Stimulated activated CD8-positive, alpha-beta memory T cell treated with anti-CD3 and anti-CD28 coated beads, Interleukin-7, amount 100 ng/mL, for 1 hour (primary cell): ENCODE measurements around the gene HERC6.
"Not testable (repeated sequence)": the region's sequence is repeated elsewhere in the genome, so short reads cannot be mapped to it uniquely, and the experiment has no call there.

Experiments used
- DNase-seq, 2 donors: peaks; one replicate each; pipeline ENCODE4 v3.0.0-alpha.2; 2020; ENCODE audit warnings: low read depth in 2 of 2

HERC6 gene

GRCh38 chr4:88378691-88379559, at the start of gene HERC6:
Gene HERC6, plus strand, starts transcription at chr4:88378852. Its CDS starts 70 bp downstream, at chr4:88378922.
- peak; percentile 50 to 69 for DNase-seq

GRCh38 chr4:88333741-88334405, 44.8 kb upstream of the HERC6 start:
- no peak for DNase-seq

GRCh38 chr4:88335092-88335665, 43.5 kb upstream of the HERC6 start:
- DNase-seq: no peak

DNA sequence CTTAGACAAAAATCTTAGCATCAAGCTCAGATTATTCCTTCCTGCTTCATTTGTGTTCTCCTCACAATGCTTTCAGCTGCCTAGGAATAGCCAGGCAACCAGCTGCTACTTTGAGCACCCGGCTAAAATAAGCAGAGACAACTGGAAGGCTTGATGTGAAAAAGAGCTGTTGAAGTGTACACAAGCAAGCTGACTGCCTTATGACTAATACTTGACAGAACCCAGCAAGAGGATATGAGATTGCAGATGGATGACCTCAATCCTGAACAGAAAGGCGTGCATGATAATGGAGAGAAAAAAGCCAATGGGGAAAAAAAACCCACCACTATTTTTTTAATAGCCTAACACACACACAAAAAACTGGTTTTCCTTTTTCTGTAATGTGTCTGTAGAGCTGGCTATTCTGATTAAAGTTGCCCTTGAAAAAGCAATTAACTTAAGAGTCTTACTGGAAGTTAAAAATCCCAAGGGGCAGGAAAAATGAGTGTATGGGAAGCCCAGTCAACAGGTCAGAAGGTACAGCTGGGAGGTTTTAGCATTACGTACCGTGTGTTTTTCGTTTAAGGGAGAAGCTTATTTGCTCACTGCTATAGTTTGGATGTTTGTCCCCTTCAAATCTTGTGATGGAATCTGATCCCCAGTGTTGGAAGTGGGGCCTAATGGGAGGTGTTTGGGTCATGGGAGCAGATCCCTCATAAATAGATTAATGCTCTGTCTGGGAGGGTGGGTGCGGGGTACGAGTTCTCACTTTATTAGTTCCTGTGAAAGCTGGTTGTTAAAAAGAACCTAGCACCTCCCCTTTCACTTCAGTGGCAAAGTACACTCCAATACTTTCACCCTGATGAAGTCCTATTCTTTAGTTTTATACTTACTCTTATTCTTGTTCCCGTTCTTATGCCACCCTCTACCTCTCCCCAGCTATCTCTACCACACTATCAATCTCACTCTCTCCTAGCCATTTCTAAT, 37.1 kb upstream of the HERC6 start:
- DNase-seq: no peak

- DNase-seq: not testable (repeated sequence)
Measured at GRCh38 chr4:88346902-88347301, 31.8 kb upstream of the HERC6 start.

DNA sequence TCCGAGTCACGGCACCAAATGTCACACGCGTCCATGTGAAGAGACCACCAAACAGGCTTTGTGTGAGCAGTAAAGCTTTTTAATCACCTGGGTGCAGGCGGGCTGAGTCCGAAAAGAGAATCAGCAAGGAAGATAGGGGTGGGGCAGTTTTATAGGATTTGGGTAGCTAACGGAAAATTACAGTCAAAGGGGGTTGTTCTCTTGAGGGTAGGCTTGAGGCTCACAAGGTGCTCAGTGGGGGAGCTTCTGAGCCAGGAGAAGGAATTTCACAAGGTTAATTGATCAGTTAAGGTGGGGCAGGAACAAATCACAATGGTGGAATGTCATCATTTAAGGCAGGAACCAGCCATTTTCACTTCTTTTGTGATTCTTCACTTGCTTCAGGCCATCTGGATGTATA, 29.9 kb upstream of the HERC6 start:
- not testable (repeated sequence) for DNase-seq

DNA sequence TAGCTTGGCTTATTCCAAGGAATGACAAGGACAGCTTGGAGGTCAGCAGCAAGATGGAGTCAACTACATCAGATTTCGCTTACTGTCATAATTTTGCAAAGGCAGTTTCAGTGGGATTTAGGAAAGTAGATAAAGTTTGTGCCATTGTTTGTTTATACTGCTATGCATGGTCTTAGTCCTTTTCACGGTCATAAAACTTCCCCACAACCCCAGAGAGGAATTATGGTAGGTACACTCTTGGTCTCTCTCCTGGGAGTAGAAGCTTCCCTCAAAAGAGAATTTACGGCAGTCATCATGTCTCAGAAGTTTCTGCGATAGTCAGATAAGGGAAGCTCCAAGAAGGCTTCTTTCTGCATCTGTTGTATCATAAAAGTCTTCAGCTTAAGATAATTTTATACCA, 27.9 kb upstream of the HERC6 start:
- DNase-seq: no peak

DNA sequence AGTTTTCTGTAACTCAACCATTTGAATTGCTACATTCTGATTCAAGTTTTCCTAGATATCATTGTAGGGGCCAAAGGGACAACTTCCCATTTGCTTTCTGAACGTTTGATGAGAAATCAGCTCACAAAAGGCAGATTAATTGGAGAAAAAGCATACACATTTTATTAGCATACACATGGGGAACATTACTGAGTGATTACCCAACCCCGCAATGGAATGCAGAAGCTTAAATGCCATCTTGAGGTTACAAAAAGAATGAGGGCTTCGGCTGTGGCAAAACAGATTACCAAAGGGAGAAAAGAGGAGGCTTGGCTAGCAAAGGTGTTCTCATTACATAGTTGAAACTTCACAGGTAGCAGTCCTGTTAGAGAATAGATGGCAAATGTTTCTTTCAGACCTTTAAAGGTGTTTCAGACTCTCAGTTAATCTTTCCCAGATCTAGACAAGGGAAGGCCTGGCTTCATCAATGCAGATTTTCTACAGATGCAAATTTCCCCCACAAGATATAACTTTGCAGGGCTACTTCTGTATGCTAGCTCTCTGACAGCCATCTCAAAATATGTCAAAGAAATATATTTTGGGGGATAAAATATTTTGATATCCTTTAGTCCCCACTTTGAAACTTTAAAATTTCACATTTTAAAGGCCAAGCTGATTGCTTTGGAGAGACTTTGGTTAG, 26.5 kb upstream of the HERC6 start:
- no peak for DNase-seq

DNA sequence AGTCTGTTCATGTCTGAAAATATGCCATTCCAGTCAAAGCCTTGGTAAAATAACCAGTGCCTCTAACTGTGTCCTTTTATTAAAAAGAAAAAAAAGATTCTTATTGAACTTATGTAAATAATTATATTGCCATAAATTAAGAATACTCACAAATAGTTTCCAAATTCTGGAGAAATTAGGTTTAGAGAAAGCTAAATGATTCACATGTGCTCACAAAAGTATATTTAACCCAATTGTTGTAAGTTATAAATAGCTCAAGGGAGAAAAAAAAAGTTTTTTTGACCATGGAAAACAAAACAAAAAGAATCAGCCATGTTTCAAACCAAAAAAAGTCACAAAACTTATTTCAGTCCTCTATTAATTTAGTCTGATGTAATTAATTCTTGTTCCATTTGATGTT, 25.3 kb upstream of the HERC6 start:
- DNase-seq: no peak

- no peak for DNase-seq
Measured at GRCh38 chr4:88356771-88357170, 21.9 kb upstream of the HERC6 start.

GRCh38 chr4:88357262-88357661, 21.4 kb upstream of the HERC6 start:
- DNase-seq: no peak

GRCh38 chr4:88359558-88359957, 19.1 kb upstream of the HERC6 start:
- no peak for DNase-seq

DNA sequence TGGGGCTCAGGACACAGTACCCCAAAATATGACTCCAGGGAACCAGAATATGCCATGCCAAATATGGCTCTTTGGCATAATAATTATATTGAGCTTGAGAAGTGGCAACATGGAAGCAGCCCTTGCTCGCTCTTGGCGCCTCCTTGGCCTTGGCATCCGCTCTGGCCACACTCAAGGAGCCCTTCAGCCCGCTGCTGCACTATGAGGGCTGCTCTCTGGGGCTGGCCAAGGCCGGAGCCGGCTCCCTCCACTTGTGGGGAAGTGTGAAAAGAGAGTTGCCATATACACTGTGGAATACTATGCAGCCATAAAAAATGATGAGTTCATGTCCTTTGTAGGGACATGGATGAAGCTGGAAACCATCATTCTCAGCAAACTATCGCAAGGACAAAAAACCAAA, 18.4 kb upstream of the HERC6 start:
- DNase-seq: no peak

GRCh38 chr4:88360791-88361190, 17.9 kb upstream of the HERC6 start:
- no peak for DNase-seq

GRCh38 chr4:88361217-88361773, 17.4 kb upstream of the HERC6 start:
- DNase-seq: not testable (repeated sequence)

DNA sequence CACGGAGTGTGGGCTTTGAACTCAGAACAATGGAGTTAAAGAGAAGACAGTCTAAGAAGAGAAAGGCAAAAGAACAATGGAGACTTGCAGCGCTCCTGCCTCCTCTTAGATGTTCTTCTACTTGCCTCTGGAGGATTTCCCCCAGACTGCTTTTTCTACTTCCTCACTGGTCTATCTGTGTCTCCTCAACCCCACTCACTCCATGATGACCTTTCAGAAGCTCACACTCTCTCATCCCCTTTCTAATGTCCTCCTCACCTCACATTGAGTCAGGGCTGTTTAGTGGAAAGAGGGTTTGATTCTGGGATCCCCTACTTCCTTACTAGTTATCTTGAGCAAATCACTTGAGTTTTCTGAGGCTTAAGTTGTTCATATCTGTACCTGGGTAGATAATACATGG, 12.2 kb upstream of the HERC6 start:
- DNase-seq: no peak

DNA sequence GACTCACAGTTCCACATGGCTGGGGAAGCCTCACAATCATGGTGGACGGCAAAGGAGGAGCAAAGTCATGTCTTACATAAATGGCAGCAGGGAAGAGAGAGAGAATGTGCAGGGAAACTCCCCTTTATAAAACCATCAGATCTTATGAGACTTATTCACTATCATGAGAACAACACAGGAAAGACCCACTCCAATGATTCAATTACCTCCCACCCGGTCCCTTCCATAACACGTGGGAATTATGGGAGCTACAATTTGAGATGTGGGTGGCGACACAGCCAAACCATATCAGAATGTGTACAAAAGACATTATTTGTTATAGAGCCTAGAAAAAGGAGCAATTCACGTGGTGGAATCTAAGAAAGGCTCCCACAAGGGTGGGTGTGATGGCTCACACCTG, 10.8 kb upstream of the HERC6 start:
- DNase-seq: no peak

GRCh38 chr4:88369180-88369812, 9.4 kb upstream of the HERC6 start:
- DNase-seq: not testable (repeated sequence)

GRCh38 chr4:88381123-88381522, 2.5 kb downstream of the HERC6 start:
- no peak for DNase-seq

- peak in 1 of 2 donors; percentile 29 for DNase-seq
Measured at GRCh38 chr4:88382621-88383020, 4.0 kb downstream of the HERC6 start.
